GM19397 (cell line): ENCODE measurements around the gene STPG3.
A peak's percentile ranks its signal among the peaks of the same experiment; 100 is the strongest.

Experiments
- ATAC-seq: cut with Tn5 transposase; IDR thresholded peaks from one replicate; pipeline ENCODE4 v1.9.1; 2021; ENCODE audit warnings: mild to moderate bottlenecking, moderate library complexity; ENCODE audit not compliant: unreplicated experiment

The STPG3 gene

DNA sequence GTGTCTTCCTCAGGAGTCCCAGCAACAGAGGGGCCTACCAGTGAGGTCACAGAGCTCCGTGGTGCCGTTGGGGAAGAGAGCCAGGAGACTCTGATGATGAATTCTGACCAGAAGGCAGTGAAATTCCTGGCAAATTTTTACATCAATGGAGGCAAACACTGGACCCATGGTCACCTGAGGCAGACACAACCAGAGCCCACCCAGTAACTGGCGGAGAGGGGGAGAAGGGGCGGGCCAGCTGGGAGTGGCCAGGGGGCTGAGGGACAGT is at the start of gene STPG3:
STPG3 (plus strand) TSS at position 93 of the 268 bp plus-strand sequence; CDS start at position 94, 1 bp downstream.
- ATAC-seq: no peak

DNA sequence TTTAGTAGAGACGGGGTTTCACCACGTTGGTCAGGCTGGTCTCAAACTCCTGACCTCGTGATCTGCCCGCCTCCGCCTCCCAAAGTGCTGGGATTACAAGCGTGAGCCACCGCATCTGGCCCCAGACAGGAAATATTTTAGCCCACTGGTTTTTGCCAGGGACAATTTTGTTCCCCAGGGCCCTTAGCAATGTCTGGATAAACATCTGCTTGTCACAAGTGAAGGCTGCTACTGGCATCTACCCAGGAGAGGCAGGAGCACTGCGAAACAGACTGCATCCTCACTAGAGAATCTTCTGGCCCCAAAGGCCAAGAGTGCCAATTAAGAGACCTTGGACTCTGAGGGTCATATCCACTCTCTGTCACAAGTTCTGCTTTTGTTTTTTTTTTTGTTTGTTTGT is 48.1 kb upstream of the STPG3 start:
- no peak for ATAC-seq

DNA sequence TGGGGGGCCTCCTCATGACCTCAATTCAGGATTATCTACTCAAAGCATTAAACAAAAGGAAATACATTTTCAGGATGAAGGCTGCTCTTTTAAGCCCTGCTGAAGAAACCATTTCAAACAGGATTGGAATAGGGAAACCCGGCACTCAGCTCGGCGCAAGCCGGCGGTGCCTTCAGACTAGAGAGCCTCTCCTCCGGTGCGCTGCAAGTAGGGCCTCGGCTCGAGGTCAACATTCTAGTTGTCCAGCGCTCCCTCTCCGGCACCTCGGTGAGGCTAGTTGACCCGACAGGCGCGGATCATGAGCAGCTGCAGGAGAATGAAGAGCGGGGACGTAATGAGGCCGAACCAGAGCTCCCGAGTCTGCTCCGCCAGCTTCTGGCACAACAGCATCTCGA is 46.4 kb upstream of the STPG3 start:
- ATAC-seq: no peak

DNA sequence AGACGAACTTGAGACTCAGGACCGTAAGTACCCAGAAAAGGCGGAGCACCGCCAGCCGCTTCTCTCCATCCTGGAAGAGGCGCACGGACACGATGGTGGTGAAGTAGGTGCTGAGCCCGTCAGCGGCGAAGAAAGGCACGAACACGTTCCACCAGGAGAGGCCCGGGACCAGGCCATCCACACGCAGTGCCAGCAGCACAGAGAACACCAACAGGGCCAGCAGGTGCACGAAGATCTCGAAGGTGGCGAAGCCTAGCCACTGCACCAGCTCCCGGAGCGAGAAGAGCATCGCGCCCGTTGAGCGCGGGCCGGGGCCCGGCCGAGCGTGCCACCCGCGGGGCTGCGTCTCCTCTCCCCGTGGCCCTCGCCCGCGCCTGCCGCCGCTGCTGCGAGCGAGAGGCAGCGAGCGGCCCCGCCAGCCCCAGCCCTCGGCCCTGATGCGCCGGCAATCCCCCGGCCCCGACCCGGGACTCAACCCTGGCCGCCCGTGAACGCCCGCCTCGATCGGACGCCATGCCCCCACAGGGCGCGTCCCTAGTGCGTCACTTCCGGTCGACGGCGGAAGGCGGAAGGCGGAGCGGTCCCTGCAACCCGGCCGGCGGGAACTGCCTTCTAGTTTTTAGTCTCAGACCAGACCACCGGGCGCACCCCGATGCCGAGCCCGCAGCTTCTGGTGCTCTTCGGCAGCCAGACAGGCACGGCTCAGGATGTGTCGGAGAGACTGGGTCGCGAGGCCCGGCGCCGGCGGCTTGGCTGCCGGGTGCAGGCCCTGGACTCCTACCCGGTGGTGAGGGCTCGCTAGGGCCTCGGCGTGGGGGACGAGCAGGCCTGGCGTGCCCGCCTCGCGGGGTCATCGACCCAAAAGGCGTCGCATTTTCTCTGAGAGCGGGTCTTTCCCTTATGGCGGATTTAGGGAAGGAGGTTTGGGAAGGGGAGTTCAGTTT is 45.7 kb upstream of the STPG3 start, which contains the start of the genes NDOR1 and TMEM203:
NDOR1 (plus strand) TSS at position 575 of the 944 bp plus-strand sequence; CDS start at position 653, 78 bp downstream.
TMEM203 (minus strand) TSS at position 523 of the 944 bp plus-strand sequence; CDS start at position 289, 234 bp downstream.
- peak; percentile 51 for ATAC-seq

DNA sequence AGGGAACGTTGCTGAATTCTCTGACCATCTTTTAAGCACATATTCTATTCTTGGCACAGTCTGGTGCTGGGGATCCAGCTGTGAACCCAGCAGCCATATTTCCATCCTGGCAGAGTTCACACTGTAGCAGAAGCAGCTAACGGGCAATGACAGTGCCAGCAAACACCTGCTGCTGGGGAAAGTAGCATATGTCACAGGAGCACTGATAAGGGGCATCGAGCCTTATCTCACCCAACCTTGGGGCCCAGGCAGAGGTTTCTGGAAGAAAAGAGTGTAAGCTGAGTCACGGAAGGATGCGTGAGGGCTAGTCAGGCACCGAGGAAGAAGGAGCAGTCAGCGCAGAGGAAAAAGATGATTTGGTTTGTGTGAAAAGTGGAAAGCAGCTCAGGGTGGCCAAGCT is 44.5 kb upstream of the STPG3 start:
- no peak for ATAC-seq

DNA sequence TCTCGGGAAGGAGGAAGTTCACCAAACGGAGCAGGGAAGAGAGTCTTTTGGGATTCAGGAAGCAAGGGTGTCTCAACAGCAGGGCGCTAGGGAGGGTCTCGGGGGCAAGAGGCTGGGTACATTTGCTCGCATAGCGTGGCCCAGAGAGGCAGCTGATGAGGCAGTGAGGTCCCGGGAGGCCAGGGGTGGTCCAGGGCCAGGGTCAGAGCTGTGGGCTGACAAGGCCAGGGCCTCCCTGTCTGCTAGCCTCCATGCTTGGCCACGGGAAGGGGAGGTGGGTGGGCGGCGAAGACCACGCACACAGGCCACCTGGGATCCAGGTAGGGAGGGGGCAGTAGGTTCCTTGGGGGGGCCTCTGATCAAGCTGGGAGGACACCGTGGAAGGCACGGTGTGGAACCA is 39.6 kb upstream of the STPG3 start:
- no peak for ATAC-seq

DNA sequence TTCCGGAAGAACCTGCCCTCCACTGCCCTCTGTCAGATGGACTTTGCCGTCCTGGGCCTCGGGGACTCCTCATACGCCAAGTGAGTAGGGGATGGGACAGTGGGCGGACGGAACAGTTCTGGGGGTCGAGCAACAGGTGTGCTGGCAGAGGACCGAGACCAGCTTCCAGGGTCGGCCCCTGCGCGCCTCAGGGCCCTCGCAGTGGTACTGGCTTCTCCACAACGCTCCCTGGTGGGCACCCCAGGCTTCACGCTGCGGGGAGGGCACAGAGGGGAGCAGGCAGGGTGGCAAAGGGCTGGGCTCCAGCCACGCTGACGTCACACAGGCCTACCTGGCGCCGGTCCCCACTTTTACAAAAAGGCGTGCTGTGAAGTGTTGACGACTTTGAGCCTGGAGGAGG is 38.6 kb upstream of the STPG3 start:
- no peak for ATAC-seq

DNA sequence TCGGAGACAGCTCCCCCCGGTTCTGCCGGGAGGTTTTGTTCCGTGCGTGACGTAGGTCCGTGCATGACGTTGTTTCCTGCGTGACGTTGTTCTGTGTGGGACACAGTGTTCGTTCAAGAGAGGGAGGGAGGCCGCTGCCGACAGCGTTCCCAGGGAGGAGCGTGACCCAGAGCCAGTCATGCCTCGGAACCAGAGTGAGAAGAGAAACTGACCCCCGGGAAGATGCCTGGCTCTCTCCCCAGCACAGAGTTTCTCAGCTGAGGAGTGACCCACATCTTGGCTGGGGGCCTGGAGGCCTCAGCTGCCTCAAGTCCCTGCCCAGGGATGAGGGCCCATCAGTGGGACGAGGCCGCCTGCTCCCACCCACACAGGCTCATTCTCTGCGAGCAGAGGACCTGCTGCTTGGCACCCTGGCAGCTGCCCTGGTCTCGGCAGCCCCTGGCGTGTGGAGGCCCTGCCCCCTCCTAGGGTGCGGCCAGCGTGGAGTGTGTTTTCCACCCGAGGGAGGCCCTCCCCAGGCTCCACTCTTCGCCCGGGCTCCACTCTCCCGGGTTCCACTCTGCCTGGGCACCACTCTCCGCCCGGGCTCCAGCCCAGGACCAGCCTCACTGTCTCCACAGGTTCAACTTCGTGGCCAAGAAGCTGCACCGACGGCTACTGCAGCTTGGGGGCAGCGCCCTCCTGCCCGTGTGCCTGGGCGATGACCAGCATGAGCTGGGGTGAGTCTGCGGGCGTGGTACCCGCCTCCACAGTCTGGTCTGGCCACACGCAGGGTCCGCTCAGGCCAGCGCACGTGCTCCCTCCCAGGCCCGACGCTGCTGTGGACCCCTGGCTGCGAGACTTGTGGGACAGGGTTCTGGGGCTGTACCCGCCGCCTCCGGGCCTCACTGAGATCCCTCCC is 37.7 kb upstream of the STPG3 start:
- ATAC-seq: no peak

DNA sequence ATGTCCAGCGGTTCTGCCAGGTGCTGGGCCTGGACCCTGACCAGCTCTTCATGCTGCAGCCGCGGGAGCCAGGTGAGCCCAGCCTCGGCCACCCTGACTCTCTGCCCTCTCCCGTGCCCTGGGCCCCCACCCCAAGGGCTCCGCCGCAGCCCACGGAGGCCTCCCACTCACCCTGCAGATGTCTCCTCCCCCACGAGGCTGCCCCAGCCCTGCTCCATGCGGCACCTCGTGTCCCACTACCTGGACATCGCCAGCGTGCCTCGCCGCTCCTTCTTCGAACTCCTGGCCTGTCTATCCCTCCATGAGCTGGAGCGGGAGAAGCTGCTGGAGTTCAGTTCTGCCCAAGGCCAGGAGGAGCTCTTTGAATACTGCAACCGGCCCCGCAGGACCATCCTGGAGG is 36.5 kb upstream of the STPG3 start:
- no peak for ATAC-seq

DNA sequence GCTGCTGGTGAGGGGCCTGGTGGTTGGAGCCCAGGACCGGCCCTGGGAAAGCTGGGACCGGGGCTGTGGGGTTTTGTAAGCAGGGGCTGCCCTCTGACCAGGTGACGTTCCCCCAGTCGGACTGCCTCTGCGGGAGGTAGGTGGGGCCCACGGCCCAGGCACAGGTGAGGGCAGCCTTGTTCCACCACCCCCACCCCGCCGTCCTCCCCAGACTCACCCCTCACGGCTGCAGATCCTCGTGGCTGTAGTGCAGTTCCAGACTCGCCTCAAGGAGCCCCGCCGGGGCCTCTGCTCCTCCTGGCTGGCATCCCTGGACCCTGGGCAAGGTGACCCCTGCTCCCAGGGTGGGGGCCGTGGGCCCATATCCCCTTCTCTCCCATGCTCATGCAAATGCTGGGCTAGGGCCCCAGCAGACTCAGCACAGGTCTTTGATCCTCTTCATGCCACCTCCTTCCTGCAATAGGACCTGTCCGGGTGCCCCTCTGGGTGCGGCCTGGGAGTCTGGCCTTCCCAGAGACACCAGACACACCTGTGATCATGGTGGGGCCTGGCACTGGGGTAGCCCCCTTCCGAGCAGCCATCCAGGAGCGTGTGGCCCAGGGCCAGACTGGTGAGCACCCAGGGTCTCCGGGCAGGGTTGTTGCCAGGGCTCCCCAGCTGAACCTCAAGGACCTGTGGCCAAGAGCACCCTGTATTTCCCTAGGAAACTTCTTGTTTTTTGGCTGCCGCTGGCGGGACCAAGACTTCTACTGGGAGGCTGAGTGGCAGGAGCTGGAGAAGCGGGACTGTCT is 35.7 kb upstream of the STPG3 start:
- ATAC-seq: no peak

DNA sequence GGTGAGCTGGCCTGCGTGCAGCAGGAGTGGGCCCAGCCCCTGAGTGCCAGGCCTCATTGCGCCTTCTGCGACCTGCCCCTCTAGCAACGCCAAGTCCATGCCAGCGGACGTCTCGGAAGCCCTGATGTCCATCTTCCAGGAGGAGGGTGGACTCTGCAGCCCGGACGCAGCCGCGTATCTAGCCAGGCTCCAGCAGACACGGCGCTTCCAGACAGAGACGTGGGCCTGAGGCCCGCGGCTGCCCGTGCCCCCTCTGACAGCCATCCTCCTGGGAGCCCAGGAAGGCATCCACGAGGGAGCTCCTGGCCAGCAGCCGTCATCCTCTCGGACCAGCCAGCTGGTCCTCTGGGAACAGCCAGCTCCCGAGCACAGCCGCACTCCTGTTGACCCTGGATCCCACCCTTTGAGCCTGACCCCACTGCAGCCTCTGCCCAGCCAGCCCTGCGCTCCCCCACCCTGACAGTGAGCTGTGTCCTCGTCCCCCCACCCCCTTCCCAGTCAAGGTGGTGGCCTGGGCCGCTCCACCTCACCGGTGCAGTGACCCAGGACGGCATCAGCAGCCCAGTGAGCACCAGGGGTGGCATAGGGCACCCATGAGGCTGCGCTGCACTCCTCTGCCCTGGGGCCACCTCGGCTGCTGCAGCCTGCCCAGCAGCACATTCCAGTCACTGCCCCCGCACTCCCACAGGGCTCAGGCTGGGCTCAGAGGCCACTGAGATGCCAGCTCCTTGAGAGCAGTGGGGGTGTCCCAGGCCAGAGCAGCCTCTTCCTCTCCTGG is 34.7 kb upstream of the STPG3 start:
- no peak for ATAC-seq

DNA sequence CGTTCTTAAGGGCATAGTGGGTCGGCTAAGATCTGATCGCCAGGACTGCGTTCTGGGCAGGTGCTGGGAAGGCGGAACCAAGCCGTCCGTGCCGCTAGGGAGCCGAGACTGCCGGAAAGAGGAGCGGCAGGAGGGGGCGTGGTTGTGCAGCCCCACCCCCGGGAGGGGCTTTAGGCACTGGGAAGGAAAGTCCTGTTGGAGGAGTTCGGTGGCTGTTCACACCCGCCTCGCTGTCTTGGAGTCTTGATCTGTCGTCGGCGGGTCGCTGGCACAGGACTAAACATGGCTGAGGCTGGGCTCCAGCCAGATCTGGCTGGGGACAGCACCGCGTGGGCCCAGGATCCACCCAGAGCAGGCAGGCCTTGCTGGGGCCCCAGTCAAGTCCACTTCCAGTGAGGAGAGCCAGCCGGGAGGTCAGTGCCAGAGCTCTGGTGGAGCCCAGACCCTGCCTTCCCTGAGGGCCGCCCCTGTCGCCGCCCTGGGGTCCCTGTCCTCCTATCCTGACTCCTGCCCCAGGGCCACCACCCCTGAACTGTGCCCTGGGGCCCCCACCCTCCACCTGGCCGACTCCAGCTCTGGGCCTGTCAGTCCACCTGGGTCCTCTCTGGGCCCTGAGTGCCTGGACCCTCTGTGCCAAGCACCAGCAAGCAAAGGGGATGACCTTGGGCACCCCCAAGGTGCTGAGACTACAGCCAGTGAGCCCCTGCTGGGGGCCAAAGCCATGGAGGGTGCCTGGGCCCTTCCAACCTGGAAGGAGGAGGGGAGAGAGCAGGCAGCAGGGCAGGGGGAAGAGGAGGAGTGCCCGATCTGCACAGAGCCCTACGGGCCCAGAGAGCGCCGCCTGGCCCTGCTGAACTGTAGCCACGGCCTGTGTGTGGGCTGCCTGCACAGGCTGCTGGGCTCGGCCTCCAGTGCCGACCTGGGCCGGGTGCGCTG is 33.5 kb upstream of the STPG3 start:
- no peak for ATAC-seq

DNA sequence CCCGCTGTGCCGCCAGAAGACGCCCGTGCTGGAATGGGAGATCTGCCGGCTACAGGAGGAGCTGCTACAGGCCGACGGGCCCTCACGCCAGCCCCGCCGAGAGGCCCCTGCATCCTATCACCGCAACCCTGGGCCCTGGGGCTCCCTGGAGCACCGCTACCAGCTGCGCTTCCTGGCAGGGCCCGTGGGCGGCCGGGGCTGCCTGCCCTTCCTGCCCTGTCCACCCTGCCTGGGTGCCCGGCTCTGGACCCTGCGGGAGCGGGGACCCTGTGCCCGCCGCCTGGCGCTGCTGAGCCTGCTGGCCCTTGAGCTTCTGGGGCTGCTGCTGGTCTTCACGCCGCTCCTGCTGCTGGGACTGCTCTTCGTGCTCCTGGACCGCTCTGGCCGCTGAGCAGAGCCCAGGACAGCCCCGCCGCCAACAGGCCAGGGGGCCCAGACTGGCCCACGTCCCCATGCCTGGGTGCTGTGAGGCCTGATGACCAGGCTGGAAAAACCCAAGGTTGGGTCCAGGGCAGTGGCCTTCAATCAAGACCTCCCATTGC is 32.8 kb upstream of the STPG3 start:
- ATAC-seq: no peak

DNA sequence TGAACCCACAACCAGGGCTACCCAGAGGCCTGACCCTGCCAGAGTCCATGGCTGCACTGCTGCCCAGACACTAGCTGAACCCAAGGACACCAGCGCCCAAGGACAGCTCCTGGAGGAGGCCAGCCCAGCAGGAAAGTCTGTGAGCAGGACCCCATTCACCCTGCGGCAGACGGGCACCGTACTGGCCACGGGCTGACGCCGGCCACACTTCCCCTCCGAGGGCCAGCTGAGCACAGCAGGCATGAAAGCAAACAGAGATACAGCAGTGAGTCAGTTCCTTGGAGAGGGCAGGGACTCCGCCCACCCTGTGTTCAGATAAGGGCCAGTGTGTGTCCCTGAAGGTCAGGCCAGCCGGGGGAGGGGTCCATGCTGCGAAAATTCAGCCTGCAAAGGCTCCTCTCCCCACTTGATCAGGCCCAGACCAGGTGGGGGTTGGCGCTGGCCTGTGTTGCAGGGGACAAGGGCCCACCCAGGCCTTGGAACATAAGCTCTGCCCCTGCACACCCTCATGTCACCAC is 32.3 kb upstream of the STPG3 start:
- ATAC-seq: no peak

DNA sequence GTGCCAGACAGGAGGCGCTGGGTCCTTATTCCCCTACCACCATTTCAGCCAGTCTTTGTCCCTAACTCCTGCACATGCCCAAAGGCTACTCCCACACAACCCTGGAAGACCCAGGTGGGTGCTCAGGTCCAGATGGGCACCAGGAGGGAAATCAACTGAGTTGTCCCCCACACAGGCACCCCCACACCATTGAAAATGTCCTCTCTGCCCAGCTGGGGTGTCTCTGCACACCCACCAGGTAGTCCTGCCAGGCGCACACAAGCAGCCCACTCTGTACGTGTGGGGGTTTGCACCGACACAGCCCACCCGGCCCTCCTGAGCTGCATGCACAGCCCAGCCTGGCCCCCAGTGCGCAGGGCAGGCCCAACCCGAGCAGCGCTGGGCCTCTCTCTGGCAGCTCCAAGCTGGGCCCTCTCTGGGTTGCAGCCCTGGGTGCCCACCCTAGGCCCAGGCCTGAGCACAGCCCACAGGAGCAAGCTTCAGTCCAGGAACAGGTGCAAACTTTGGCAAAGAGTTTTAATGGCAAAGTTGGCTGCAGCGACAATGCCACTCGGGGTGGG is 31.2 kb upstream of the STPG3 start:
- no peak for ATAC-seq

DNA sequence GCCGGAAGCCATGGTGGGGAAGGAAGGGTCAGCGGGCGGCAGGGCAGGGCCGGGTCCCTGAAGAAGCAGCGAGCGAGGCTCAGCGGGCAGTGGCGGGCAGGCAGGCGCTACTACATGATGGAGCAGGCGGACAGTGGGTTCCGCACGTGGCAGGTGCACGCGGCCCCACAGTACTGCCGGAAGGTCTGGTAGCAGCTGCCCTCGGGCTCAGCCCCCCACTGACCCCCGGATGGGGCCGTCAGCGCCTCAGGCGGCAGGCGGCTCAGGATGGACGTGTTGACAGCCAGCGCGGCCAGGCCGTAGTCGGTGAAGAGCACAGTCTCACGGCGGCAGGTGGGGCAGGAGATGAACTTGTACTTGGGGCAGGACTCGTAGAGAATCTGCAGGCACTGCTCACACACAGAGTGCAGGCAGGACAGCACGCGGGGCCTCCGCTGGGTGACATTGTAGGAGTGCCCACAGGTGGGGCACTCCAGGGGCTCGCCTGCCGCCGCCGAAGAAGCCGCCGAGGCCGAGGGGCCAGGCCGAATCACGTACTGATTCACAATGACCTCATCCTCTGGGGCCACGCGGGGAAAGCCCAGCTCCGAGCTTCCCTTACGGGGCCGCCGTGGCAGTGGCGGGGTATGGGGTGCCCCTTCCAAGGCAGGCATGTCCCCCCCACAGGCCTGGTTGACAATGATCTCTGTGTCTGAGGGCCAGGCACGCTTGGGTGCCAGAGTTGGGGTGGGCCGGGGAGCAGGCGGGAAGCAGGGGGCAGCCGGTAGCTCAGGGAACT is 30.6 kb upstream of the STPG3 start:
- no peak for ATAC-seq

DNA sequence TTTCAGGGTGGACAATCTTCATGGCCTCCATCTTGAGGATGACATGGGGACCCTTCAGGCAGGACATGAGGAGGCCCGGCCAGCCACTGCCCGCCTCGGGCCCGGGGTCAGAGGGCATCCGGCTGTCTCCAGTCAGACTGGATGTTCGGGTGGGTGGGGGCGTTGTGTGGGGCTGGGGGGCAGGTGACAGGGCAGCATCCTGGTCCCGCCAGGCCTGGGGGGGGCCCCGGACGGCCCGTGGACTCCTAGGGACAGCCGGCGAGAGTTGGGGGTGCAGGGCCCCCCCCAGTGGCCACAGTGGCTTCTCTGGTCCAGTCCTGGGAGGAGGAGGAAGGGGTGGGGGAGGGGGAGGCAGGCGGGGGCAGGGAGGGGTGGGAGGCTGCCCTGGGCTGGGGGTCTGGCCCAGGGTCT is 30.0 kb upstream of the STPG3 start:
- ATAC-seq: no peak
